Measurements from ENCODE around the gene SPA17.

The SPA17 gene

GRCh38 chr11:124673333-124674167 lies at the start of gene SPA17, which contains the start of gene SIAE:
SPA17 (plus strand) TSS chr11:124673904; CDS start chr11:124675265, 1,361 bp downstream.
SIAE (minus strand) TSS chr11:124673739; CDS start chr11:124673708, 31 bp downstream.
- Mint-ChIP-seq H3K4me1 (peaks cover 47% of the 10 kb centered on the region), H3K9me3 (no peaks in the 10 kb centered on the region), H3K27me3 (no peaks in the 10 kb centered on the region), H3K4me3 (peak within 1 kb of the TSS; percentile 84 to 92), H3K27ac (peak within 1 kb of the TSS; percentile 97 to 99)
- peak; percentile 81 to 91 for DNase-seq
- peak; percentile 89 for ATAC-seq

- Mint-ChIP-seq H3K9me3 (no peaks in the 10 kb centered on the region), H3K27me3 (no peaks in the 10 kb centered on the region), H3K4me1 (peaks cover 30% of the 10 kb centered on the region), H3K4me3 (no peak overlapping the region), H3K27ac (peak overlapping the region; percentile 66 to 94)
- no peak for ATAC-seq
- no peak for DNase-seq
Observed at GRCh38 chr11:124625504-124626168, 48.1 kb upstream of the SPA17 start.

- no peak overlapping the region for H3K4me3 Mint-ChIP-seq
- no peak for ATAC-seq
Observed at GRCh38 chr11:124627546-124627945, 46.2 kb upstream of the SPA17 start.

GRCh38 chr11:124629961-124630360 lies 43.7 kb upstream of the SPA17 start:
- DNase-seq, result no peak
- Mint-ChIP-seq H3K4me1 (peaks cover 21% of the 10 kb centered on the region), H3K9me3 (no peaks in the 10 kb centered on the region), H3K4me3 (no peak overlapping the region), H3K27me3 (no peaks in the 10 kb centered on the region), H3K27ac (no peak overlapping the region)
- ATAC-seq, result no peak

More at GRCh38 chr11:124627546-124627945, 46.2 kb upstream of the SPA17 start:
- no peak for DNase-seq
- H3K9me3 Mint-ChIP-seq, result no peaks in the 10 kb centered on the region
- no peak overlapping the region for H3K27ac Mint-ChIP-seq
- H3K4me1 Mint-ChIP-seq, result peaks cover 30% of the 10 kb centered on the region
- H3K27me3 Mint-ChIP-seq, result no peaks in the 10 kb centered on the region

GRCh38 chr11:124633355-124633754 lies 40.3 kb upstream of the SPA17 start:
- peak overlapping the region in 1 of 2 donors; percentile 83 for H3K27ac Mint-ChIP-seq
- H3K4me3 Mint-ChIP-seq, result no peak overlapping the region
- ATAC-seq (no peak), DNase-seq (no peak)
- H3K4me1 Mint-ChIP-seq, result no peaks in the 10 kb centered on the region
- no peaks in the 10 kb centered on the region for H3K9me3 Mint-ChIP-seq
- H3K27me3 Mint-ChIP-seq, result no peaks in the 10 kb centered on the region

GRCh38 chr11:124635932-124636331 lies 37.8 kb upstream of the SPA17 start:
- no peaks in the 10 kb centered on the region for H3K9me3 Mint-ChIP-seq
- H3K27me3 Mint-ChIP-seq, result no peaks in the 10 kb centered on the region
- H3K27ac Mint-ChIP-seq, result no peak overlapping the region
- ATAC-seq (no peak), DNase-seq (no peak)
- H3K4me3 Mint-ChIP-seq, result no peak overlapping the region
- H3K4me1 Mint-ChIP-seq, result no peaks in the 10 kb centered on the region

GRCh38 chr11:124638500-124638899 lies 35.2 kb upstream of the SPA17 start:
- Mint-ChIP-seq H3K4me1 (no peaks in the 10 kb centered on the region), H3K27me3 (no peaks in the 10 kb centered on the region), H3K9me3 (no peaks in the 10 kb centered on the region), H3K27ac (no peak overlapping the region), H3K4me3 (no peak overlapping the region)
- no peak for ATAC-seq
- no peak for DNase-seq

GRCh38 chr11:124639186-124639585 lies 34.5 kb upstream of the SPA17 start:
- Mint-ChIP-seq H3K4me3 (no peak overlapping the region), H3K27me3 (no peaks in the 10 kb centered on the region), H3K4me1 (no peaks in the 10 kb centered on the region), H3K27ac (no peak overlapping the region), H3K9me3 (no peaks in the 10 kb centered on the region)
- ATAC-seq (no peak), DNase-seq (no peak)

GRCh38 chr11:124640666-124641065 lies 33.0 kb upstream of the SPA17 start:
- Mint-ChIP-seq H3K9me3 (no peaks in the 10 kb centered on the region), H3K4me1 (no peaks in the 10 kb centered on the region), H3K27ac (peak overlapping the region in 1 of 2 donors; percentile 21), H3K27me3 (no peaks in the 10 kb centered on the region), H3K4me3 (no peak overlapping the region)
- ATAC-seq (no peak), DNase-seq (no peak)

- ATAC-seq (no peak), DNase-seq (no peak)
- Mint-ChIP-seq H3K27me3 (no peaks in the 10 kb centered on the region), H3K27ac (no peak overlapping the region), H3K9me3 (no peaks in the 10 kb centered on the region), H3K4me3 (no peak overlapping the region), H3K4me1 (no peaks in the 10 kb centered on the region)
Observed at GRCh38 chr11:124642628-124643027, 31.1 kb upstream of the SPA17 start.

- Mint-ChIP-seq H3K4me3 (no peak overlapping the region), H3K4me1 (no peaks in the 10 kb centered on the region), H3K27ac (no peak overlapping the region), H3K9me3 (no peaks in the 10 kb centered on the region), H3K27me3 (no peaks in the 10 kb centered on the region)
- DNase-seq, result no peak
- ATAC-seq, result no peak
Observed at GRCh38 chr11:124643042-124643604, 30.6 kb upstream of the SPA17 start.

- Mint-ChIP-seq H3K27ac (no peak overlapping the region), H3K4me1 (no peaks in the 10 kb centered on the region), H3K9me3 (no peaks in the 10 kb centered on the region), H3K4me3 (no peak overlapping the region), H3K27me3 (no peaks in the 10 kb centered on the region)
- DNase-seq (no peak), ATAC-seq (no peak)
Observed at GRCh38 chr11:124643605-124644425, 29.9 kb upstream of the SPA17 start.

GRCh38 chr11:124644426-124645280 lies 29.1 kb upstream of the SPA17 start:
- DNase-seq (no peak), ATAC-seq (no peak)
- no peak overlapping the region for H3K4me3 Mint-ChIP-seq
- H3K9me3 Mint-ChIP-seq, result no peaks in the 10 kb centered on the region
- H3K27ac Mint-ChIP-seq, result peak overlapping the region in 1 of 2 donors; percentile 51
- no peaks in the 10 kb centered on the region for H3K4me1 Mint-ChIP-seq
- H3K27me3 Mint-ChIP-seq, result no peaks in the 10 kb centered on the region

- H3K9me3 Mint-ChIP-seq, result no peaks in the 10 kb centered on the region
- DNase-seq (no peak), ATAC-seq (no peak)
- no peak overlapping the region for H3K4me3 Mint-ChIP-seq
- no peaks in the 10 kb centered on the region for H3K4me1 Mint-ChIP-seq
- no peak overlapping the region for H3K27ac Mint-ChIP-seq
- no peaks in the 10 kb centered on the region for H3K27me3 Mint-ChIP-seq
Observed at GRCh38 chr11:124646148-124646547, 27.6 kb upstream of the SPA17 start.

Measured in stimulated activated naive CD8-positive, alpha-beta T cell treated with anti-CD3 and anti-CD28 coated beads, Interleukin-15, amount 100 ng/mL, for 72 hours (primary cell).